Ectodermal cell (in vitro differentiated cells): ENCODE data around the gene PLSCR2.
"Not testable (repeated sequence)": the region's sequence is repeated elsewhere in the genome, so short reads cannot be mapped to it uniquely, and the experiment has no call there.

ENCODE experiments used
- H3K27ac ChIP-seq: 2 replicates; pipeline ENCODE4 v1.7.0; 2013; ENCODE audit warnings: mild to moderate bottlenecking, low read depth, low read length; ENCODE audit not compliant: insufficient read depth, poor library complexity, severe bottlenecking
- H3K27me3 ChIP-seq: 2 replicates; pipeline ENCODE4 v1.7.0; 2013; ENCODE audit warnings: mild to moderate bottlenecking, low read length; ENCODE audit not compliant: insufficient read depth, control insufficient read depth, poor library complexity, severe bottlenecking
- H3K36me3 ChIP-seq: one replicate; pipeline ENCODE4 v1.7.0; 2013; ENCODE audit warnings: low read length; ENCODE audit not compliant: control insufficient read depth, insufficient read depth
- H3K4me1 ChIP-seq: one replicate; pipeline ENCODE4 v1.7.0; 2013; ENCODE audit warnings: low read length; ENCODE audit not compliant: control insufficient read depth, insufficient read depth
- H3K4me3 ChIP-seq: 2 replicates; pipeline ENCODE4 v1.7.0; 2013; ENCODE audit warnings: low read depth, low read length, control low read depth; ENCODE audit not compliant: insufficient read depth
- H3K9me3 ChIP-seq: 2 replicates; pipeline ENCODE4 v1.7.0; 2013; ENCODE audit warnings: mild to moderate bottlenecking, low read length, moderate library complexity; ENCODE audit not compliant: control insufficient read depth
- WGBS, 2 experiments: methylation state at CpG; one replicate each; pipeline ENCODE4 v1.1.7; 2013; ENCODE audit warnings: missing lambda C conversion rate in 2 of 2; 5-methylcytosine and 5-hydroxymethylcytosine counted together

Gene PLSCR2

GRCh38 chr3:146502887-146503460 is 33.6 kb upstream of the PLSCR2 start:
- peaks cover 6% of the 10 kb centered on the region for H3K4me1 ChIP-seq
- H3K27ac ChIP-seq = no peak overlapping the region
- H3K27me3 ChIP-seq = no peaks in the 10 kb centered on the region
- WGBS, 2 experiments = 92 to 93% methylated on average over 1 of the region's 1 CpG
- no peaks in the 10 kb centered on the region for H3K36me3 ChIP-seq
- no peak overlapping the region for H3K4me3 ChIP-seq
- H3K9me3 ChIP-seq = no peaks in the 10 kb centered on the region

- no peaks in the 10 kb centered on the region for H3K36me3 ChIP-seq
- no peaks in the 10 kb centered on the region for H3K27me3 ChIP-seq
- H3K4me3 ChIP-seq = no peak overlapping the region
- no peak overlapping the region for H3K27ac ChIP-seq
- H3K4me1 ChIP-seq = no peaks in the 10 kb centered on the region
- no peaks in the 10 kb centered on the region for H3K9me3 ChIP-seq
Measured at GRCh38 chr3:146501752-146502151, 32.4 kb upstream of the PLSCR2 start.

GRCh38 chr3:146499701-146500100 is 30.3 kb upstream of the PLSCR2 start:
- 96 to 100% methylated on average over 1 of the region's 1 CpG for WGBS, 2 experiments

DNA sequence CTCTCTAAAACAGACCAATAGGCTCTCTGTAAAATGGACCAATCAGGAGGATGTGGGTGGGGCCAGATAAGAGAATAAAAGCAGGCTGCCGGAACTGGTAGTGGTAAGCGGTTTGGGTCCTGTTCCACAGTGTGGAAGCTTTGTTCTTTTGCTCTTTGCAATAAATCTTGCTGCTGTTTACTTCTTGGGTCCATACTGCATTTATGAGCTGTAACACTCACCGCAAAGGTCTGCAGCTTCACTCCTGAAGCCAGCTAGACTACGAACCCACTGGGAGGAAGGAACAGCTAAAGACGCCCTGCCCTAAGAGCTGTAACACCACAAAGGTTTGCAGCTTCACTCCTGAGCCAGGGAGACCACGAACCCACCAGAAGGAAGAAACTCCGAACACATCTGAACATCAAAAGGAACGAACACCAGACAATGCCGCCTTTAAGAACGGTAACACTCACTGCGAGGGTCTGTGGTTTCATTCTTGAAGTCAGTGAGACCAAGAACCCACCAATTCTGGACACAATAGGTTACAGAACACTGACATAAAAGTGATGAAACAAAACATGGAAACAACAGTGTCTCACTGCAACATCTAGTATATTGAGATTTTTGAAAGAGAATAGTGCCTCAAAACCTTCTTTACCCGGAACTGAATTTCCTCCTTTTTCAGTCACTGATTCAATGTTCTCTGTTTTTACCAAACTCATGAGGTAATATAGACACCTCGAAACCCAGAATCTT is 28.8 kb upstream of the PLSCR2 start:
- Histone ChIP-seq H3K27ac (no peak overlapping the region), H3K27me3 (no peaks in the 10 kb centered on the region), H3K36me3 (no peaks in the 10 kb centered on the region), H3K9me3 (no peaks in the 10 kb centered on the region), H3K4me1 (no peaks in the 10 kb centered on the region), H3K4me3 (no peak overlapping the region)
- WGBS, 2 experiments = 93 to 94% methylated on average over 11 to 12 of the region's 13 CpGs

More at GRCh38 chr3:146499701-146500100, 30.3 kb upstream of the PLSCR2 start:
- no peaks in the 10 kb centered on the region for H3K27me3 ChIP-seq
- no peaks in the 10 kb centered on the region for H3K9me3 ChIP-seq
- no peaks in the 10 kb centered on the region for H3K36me3 ChIP-seq
- H3K27ac ChIP-seq = no peak overlapping the region
- H3K4me1 ChIP-seq = no peaks in the 10 kb centered on the region
- no peak overlapping the region for H3K4me3 ChIP-seq

- not testable (repeated sequence) for H3K4me3 ChIP-seq, H3K4me1 ChIP-seq, H3K36me3 ChIP-seq, H3K9me3 ChIP-seq, H3K27me3 ChIP-seq, H3K27ac ChIP-seq
- WGBS, 2 experiments = 95 to 96% methylated on average over 28 of the region's 28 CpGs
Measured at GRCh38 chr3:146497145-146497843, 27.9 kb upstream of the PLSCR2 start.

- H3K27me3 ChIP-seq = no peaks in the 10 kb centered on the region
- H3K9me3 ChIP-seq = no peaks in the 10 kb centered on the region
- no peaks in the 10 kb centered on the region for H3K36me3 ChIP-seq
- H3K27ac ChIP-seq = no peak overlapping the region
- H3K4me1 ChIP-seq = no peaks in the 10 kb centered on the region
- no peak overlapping the region for H3K4me3 ChIP-seq
- WGBS, 2 experiments = 91 to 96% methylated on average over 1 of the region's 1 CpG
Measured at GRCh38 chr3:146496726-146497125, 27.4 kb upstream of the PLSCR2 start.

- no peaks in the 10 kb centered on the region for H3K9me3 ChIP-seq
Measured at GRCh38 chr3:146496251-146496650, 26.9 kb upstream of the PLSCR2 start.

GRCh38 chr3:146493761-146494160 is 24.4 kb upstream of the PLSCR2 start:
- Histone ChIP-seq H3K4me3 (no peak overlapping the region), H3K27ac (no peak overlapping the region), H3K9me3 (no peaks in the 10 kb centered on the region), H3K36me3 (no peaks in the 10 kb centered on the region), H3K4me1 (no peaks in the 10 kb centered on the region), H3K27me3 (no peaks in the 10 kb centered on the region)
- 86 to 95% methylated on average over 1 of the region's 2 CpGs for WGBS, 2 experiments

More at GRCh38 chr3:146496251-146496650, 26.9 kb upstream of the PLSCR2 start:
- H3K4me3 ChIP-seq = no peak overlapping the region
- no peak overlapping the region for H3K27ac ChIP-seq
- no peaks in the 10 kb centered on the region for H3K27me3 ChIP-seq
- no peaks in the 10 kb centered on the region for H3K4me1 ChIP-seq
- H3K36me3 ChIP-seq = no peaks in the 10 kb centered on the region
- 100% methylated on average over 1 of the region's 1 CpG for WGBS, 2 experiments

- 92 to 100% methylated on average over 2 of the region's 2 CpGs for WGBS, 2 experiments
- H3K27me3 ChIP-seq = no peaks in the 10 kb centered on the region
- no peaks in the 10 kb centered on the region for H3K4me1 ChIP-seq
- H3K36me3 ChIP-seq = no peaks in the 10 kb centered on the region
- H3K4me3 ChIP-seq = no peak overlapping the region
- no peak overlapping the region for H3K27ac ChIP-seq
- no peaks in the 10 kb centered on the region for H3K9me3 ChIP-seq
Measured at GRCh38 chr3:146493221-146493620, 23.9 kb upstream of the PLSCR2 start.

DNA sequence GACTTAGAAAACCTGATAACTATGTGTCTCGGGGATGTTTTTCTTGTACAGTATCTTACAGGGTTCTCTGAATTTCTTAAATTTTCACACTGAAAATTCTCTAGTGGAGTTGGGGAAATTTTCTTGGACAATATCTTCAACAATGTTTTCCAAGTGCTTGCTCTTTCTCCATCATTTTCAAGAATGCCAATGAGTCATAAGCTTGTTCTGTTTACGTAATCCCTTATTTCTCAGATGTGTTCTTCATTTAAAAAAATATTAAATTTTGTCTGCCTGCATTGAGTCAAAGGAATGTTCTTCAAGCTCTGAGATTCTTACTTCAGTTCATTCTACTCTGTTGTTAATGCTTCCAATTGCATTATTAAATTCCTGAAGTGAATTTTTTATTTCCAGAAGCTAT is 21.9 kb upstream of the PLSCR2 start:
- H3K36me3 ChIP-seq = no peaks in the 10 kb centered on the region
- WGBS, 2 experiments = 92 to 100% methylated on average over 1 to 2 of the region's 2 CpGs
- no peak overlapping the region for H3K27ac ChIP-seq
- H3K9me3 ChIP-seq = no peaks in the 10 kb centered on the region
- no peak overlapping the region for H3K4me3 ChIP-seq
- no peaks in the 10 kb centered on the region for H3K4me1 ChIP-seq
- H3K27me3 ChIP-seq = no peaks in the 10 kb centered on the region
